Posterior vena cava (tissue), 2 donors: ENCODE results near the gene NLRP10. TPM values are rescaled to one million over a fixed set of nuclear protein-coding genes. Genes with fewer than 3 reads are reported as not detected.
"Not testable (repeated sequence)": the region's sequence is repeated elsewhere in the genome, so short reads cannot be mapped to it uniquely, and the experiment has no call there.

Experiments used
- DNase-seq: peaks from one replicate; pipeline ENCODE4 v3.0.0-alpha.2; 2020; ENCODE audit warnings: low spot score
- intact Hi-C, 2 donors: fragments of 100-400 bp; cut with DNase I; formaldehyde crosslinking; loops; one replicate each; pipeline versions ENCODE4 v1.14.1 to v1.14.2; 2022 to 2023
- long read RNA-seq, 2 donors: library from polyadenylated mRNA; unstranded; transcript quantifications; one replicate each; pipeline ENCODE4 v2.0.0, GENCODE V29; 2020 to 2021
- total RNA-seq, 2 donors: library from RNA; stranded (reverse); fragmentation: NEBNext Ultra II Directional; extraction: Animal tissue kit (Norgen Biotek cat#: 25700); gene quantifications; one replicate each; pipeline ENCODE4 v1.2.1, GENCODE V29; 2021
- donor health status: DM: yes; HTN: yes; CAD: no.
- donor health status: DM: yes; HTN: yes; CAD: no.

Gene NLRP10, protein sequence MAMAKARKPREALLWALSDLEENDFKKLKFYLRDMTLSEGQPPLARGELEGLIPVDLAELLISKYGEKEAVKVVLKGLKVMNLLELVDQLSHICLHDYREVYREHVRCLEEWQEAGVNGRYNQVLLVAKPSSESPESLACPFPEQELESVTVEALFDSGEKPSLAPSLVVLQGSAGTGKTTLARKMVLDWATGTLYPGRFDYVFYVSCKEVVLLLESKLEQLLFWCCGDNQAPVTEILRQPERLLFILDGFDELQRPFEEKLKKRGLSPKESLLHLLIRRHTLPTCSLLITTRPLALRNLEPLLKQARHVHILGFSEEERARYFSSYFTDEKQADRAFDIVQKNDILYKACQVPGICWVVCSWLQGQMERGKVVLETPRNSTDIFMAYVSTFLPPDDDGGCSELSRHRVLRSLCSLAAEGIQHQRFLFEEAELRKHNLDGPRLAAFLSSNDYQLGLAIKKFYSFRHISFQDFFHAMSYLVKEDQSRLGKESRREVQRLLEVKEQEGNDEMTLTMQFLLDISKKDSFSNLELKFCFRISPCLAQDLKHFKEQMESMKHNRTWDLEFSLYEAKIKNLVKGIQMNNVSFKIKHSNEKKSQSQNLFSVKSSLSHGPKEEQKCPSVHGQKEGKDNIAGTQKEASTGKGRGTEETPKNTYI
- not detected for total RNA-seq
- long read RNA-seq, donor 1: 0 reads
- long read RNA-seq, donor 2: 0 reads

DNA sequence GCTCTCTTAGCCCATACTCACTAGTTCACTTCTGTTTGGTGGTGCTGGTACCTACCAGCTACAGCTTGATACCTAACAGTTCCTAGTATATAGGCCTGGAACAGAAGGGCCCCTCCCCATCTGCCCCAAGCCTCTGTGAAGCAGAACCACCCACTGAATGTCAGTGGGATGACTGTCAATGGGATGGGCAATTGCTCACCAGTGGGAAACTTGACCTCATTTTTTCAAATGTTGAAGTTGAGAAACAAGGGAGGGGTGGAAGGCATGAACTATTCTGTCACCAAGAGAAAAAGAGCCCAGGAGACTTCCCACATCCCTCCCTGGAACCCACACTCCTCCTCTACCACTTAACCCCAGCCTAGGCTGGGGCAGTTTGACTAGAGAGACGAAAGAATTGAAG is at the start of gene NLRP10:
TSS of gene NLRP10 (minus strand) at position 62 of the 400 bp plus-strand sequence. CDS start 1,952 bp downstream, outside the sequence.
- intact Hi-C loops: no loop called here
- DNase-seq: no peak

DNA sequence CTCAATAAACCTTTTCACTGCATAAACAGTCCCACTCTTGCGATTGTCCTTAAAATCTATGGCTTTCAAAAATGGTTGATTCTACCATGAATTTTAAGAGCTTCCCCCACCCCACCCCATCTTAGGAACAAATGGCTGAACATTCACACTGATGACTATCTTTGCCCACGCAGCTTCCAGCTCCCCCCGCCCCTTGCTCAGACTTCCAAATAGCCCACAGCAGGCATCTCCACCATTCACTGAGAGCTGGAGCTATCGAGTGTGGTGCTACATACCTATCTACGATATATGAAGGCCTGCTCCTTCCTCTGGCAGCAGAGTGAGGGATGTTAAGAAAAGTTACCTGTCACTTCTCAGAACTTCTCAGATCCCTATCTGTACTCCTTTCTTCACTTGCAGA is 48.6 kb upstream of the NLRP10 start:
- no peak for DNase-seq
- intact Hi-C loops: no loop called here

DNA sequence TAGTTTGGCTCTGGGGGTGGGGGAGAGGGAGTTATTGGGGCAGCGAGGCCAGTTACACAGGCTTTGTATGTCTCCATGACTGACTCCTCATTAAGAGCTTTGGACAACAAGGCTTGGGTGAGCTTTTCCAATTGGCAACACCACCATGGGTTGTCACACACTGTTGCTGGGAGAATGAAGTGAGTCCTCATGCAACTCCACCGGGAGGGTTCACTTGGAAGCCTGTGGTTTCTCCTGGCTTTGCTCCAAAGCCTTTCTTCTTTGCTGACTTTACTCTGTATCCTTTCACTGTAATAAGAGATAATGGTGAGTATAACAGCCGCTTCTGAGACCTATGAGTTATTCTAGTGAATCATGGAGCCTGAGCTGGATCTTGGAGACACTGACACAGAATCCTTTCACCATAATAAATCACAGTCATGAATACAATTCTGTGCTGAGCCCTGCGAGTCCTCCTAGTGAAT is 46.8 kb upstream of the NLRP10 start:
- intact Hi-C loops: no loop called here
- DNase-seq: no peak

DNA sequence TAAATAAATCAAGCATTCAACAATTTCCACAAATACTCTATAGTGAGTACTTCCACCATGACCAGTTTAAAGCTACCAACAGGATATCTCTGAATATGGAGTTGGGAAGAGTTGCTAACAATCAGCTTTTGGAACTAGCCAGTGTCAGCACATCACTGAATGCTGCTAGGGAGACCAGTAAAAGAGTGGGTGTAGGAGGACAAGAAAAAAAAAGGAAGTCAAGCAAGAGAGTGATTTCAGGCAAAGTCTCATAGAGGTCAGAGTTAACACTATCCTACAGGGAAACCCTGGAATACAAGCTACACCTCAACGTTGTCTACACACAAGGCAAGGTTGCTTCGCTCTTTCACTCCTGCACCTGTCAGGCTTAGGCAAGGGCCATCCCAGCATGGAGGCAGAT is 46.1 kb upstream of the NLRP10 start:
- DNase-seq: no peak
- intact Hi-C loops: no loop called here

DNA sequence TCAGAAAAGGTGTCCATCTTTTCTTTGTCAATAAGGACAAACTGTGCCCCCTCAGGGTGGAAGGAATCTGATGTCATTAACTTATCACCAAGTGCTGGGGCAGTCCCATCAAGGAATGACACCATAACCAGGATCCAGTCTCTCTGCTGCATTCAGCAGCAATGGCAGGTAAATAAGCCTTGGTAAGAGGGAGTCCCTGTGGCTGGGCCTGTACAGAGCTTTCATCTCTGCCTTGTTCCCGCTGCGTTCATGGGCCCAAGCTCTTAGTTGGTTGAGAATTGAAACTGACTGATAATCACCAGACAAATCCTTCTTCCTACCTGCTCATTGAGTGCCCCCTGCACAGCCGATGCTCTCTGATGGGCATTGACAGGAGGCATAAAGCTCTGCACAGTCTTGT is 44.6 kb upstream of the NLRP10 start:
- intact Hi-C loops: no loop called here
- DNase-seq: no peak

DNA sequence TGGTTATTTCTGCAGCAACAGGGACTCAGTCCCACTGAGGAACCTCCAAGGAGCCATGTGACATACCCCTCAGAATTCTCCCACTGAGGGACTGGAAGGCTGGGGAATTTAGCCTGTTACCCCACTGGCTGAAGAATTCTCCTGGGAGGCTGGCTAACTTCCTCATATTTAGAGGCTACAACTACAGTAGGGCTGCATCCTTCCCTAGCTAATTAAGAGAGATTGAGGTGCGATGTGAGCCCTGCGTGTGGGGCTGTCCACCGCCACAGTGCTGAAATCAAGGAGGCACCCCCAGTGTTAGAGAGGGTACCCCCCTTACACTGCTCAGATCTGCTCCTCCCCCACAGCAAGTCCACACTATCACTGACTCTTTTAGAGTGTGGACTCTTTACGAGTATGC is 43.0 kb upstream of the NLRP10 start:
- DNase-seq: no peak
- intact Hi-C loops: no loop called here

DNA sequence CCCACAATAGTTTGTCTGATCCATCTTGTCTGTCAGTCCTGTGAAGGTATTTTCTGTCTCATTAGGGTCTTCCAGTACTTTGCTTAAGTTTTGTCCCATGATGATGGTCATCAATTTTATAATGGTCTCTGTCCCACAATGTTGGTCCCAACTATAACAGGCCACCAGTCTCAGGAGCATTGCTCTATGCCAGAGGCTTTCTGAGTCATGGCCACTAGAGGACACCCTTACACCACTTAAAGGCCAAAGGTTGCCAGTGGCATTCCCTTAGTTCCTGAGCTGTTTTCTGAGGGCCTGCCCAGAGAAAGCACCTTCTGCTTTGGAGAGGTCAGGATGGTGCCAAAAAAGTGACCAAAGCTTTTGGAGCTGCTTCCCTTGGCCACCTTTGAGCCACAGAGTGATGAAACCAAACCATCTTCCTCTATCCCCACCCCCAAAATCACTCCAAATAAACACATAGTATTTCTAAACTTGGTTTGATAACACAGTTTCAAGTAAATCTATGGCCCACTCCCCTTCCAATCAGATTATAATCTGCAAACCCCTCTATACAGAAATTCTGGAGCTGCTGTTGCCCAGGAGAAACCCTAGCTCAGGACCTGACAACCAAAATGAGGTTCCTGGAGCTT is 41.2 kb upstream of the NLRP10 start:
- intact Hi-C loops: no loop called here
- no peak for DNase-seq

DNA sequence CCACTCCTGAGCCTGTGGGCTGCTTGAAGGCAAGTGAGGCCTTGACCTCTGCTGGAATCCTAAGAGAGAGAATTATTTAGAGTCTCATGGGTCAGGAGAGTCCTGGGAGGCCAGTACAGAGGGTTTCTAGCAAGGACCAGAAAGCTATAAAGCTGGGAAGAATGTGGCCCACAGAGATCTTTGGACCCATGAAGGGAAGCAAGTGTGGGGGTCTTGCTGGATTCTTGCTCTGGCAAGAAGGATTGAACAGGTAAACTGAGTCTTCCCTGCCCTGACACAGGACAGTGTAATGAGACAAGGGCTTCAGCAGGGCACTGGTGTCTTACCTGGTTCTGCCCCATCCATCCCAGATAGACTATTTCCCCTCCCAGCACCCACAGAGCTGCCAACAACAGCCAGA is 40.3 kb upstream of the NLRP10 start:
- intact Hi-C loops: no loop called here
- no peak for DNase-seq

DNA sequence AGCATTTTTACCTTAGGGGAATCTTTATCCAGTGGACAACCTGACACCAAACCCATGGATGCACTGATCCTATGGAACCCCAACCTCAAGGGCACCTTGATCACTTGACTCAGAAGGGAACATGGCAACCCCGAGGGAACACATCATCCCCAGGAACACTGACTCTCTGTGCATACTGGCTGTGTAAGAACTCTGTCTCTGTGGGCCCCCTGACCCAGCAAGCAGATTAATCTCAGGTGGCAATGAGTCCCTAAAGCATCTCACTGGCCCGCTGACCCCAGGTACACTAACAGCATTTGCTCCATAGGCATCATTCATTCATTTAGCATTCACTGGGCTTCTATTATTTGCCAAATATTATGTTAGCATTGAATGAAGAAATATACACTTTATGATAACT is 38.8 kb upstream of the NLRP10 start:
- intact Hi-C loops: loop anchor here in 1 of 2 donors (5.0 kb wide), 1 partner anchor 93 kb away; no protein-coding TSS in a partner anchor

DNA sequence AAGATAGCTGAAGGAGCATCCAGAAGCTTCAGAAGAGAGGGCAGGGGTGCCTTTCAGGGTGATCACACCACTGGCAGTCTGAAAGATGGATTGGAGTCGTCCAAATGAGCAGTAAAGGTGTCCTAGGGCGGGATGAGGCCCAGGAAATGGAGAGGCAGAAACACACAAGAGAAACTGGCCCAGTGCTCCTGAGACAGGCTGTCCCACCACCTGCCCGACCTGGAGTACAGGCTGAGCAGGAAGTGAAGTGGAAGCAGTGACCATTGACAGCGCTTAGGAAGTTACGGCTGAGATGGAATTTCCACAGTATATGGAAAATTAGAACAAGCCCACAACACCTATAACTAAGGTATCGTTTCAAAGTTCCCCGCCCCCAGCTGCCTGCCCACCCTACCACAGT is 37.9 kb upstream of the NLRP10 start:
- DNase-seq: no peak
- intact Hi-C loops: loop anchor here in 1 of 2 donors (5.0 kb wide), 1 partner anchor 94 kb away; no protein-coding TSS in a partner anchor

More for the DNA sequence above, 38.8 kb upstream of the NLRP10 start:
- DNase-seq: no peak

DNA sequence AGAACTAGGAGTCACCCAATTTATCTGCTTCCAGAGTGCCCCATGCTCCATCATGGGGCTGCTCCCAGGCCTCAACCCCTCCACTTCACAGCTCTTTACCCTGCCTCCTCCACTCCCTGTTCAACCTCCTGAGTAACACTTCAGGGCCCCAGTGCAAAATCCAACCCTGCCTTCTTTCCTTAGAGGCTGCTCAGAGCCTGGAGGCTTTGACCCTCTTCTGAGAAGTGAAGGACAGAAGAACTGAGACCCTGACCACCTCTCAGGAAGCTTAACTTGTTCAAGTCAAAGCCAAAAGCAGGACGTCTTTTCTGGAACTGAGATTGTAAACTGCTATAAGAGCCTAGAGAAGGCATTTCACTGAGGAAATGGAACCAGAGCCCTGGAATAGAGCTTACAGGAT is 37.4 kb upstream of the NLRP10 start:
- intact Hi-C loops: loop anchor here in 1 of 2 donors (5.0 kb wide), 1 partner anchor 95 kb away; no protein-coding TSS in a partner anchor
- DNase-seq: no peak

DNA sequence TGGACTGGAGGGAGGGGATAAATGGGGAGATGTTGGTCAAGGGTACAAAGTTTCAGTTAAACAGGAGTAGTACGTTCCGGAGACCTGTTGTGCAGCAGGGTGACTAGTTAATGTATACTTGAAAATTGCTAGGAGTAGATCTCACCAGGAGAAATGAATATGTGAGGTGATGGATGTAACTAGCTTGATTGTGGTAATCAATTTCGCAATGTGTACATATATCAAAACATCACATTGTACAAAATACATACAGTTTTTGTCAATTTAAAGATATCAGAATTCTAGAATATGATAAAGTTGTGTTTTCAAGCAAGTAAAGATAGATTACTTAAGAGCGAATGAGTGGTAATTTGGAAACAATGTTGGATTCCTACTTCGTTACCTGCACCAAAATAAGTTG is 35.1 kb upstream of the NLRP10 start:
- intact Hi-C loops: loop anchor here in 1 of 2 donors (5.0 kb wide), 1 partner anchor 97 kb away; no protein-coding TSS in a partner anchor
- DNase-seq: no peak

DNA sequence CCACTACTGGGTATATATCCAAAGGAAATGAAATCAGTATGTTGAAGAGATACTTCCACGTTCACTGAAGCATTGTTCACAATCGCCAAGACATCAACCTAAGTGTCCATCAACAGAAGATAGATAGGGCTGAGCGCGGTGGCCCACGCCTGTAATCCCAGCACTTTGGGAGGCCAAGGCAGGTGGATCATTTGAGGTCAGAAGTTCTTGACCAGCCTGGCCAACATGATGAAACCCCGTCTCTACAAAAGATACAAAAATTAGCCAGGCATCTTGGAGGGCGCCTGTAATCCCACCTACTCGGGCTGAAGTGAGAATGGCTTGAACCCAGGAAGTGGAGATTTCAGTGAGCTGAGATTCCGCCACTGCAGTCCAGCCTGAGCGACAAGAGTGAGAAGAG is 34.5 kb upstream of the NLRP10 start:
- intact Hi-C loops: loop anchor here in 1 of 2 donors (5.0 kb wide), 1 partner anchor 98 kb away; no protein-coding TSS in a partner anchor
- DNase-seq: no peak

DNA sequence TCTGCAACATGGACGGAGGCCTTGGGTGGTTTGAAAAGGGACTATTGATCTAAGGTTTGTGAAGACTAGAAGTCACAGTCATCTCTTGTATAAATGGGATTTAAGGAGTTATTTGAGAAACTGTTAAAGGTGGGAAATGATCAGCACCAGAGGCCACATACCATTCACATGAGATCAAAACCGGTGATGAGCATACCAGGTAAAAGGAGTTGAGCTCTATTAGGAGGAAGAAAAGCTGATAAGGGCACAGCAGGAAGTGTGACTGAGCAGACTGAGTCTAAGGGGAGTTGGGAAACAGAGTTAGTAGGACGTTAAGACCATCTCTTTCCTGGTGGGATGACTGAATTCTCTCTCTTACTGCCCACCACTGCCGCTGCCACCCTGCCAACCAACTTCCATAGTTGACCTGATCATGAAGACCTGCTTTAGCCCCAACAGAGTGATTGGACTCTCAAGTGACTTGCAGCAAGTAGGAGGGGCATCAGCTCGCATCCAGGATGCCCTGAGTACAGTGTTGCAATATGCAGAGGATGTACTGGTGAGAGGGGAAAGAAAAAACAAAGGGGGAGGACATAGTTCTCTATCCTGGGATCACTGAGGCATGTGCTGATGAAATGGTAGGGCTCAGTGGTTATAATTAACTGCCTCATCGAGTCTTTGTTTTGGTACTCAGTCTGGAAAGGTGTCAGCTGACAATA is 29.5 kb upstream of the NLRP10 start:
- no peak for DNase-seq
- intact Hi-C loops: no loop called here

DNA sequence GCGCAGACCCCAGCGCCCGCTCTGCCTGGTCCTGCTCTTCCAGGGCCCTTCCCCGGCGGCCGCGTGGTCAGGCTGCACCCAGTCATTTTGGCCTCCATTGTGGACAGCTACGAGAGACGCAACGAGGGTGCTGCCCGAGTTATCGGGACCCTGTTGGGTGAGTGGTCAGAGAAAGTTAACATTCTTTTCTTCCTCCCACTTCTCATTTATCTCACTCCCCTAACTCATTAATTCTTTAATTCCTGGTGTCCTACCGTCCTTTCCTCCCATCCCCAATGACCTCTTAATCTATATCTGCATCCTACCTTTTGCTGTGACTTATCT is 22.3 kb upstream of the NLRP10 start:
- intact Hi-C loops: loop anchor here in 1 of 2 donors (10.0 kb wide), 1 partner anchor 93 kb away; no protein-coding TSS in a partner anchor

DNA sequence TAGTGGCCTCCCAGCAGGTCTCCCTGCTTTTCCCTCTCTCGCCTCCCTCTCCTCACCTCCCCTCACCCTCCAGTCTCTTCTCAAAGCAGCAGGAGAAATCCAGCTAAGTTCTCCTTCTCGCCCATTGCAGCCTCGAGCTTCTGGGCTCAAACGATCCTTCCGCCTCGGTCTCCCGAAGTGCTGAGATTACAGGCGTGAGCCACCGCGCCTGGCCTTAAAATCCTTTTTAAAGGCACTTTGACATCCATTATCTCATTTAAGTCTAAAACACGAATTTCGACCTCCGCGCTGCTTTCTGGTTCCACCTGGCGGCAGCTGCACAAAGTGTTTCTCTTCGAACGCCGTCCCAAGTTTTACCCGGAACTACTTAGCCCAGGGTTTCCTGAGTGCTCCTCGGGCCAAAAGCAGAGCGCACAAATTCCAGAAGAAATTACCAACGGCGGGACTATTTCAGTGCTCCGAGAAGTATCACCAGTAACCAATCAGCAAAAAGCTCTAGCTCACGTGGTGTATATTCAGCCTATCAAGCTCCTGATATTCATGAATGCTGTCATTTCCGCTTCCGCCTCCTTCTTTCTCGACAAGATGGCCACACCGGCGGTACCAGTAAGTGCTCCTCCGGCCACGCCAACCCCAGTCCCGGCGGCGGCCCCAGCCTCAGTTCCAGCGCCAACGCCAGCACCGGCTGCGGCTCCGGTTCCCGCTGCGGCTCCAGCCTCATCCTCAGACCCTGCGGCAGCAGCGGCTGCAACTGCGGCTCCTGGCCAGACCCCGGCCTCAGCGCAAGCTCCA is 21.7 kb upstream of the NLRP10 start, which contains the start of gene EIF3F:
TSS of gene EIF3F (plus strand) at position 570 of the 792 bp plus-strand sequence. CDS start at position 586, 16 bp downstream.
- intact Hi-C loops: loop anchor here in 1 of 2 donors (10.0 kb wide), 1 partner anchor 92 kb away; no protein-coding TSS in a partner anchor
- peak; percentile 95 for DNase-seq

More for the DNA sequence above, 22.3 kb upstream of the NLRP10 start:
- DNase-seq: not testable (repeated sequence)

DNA sequence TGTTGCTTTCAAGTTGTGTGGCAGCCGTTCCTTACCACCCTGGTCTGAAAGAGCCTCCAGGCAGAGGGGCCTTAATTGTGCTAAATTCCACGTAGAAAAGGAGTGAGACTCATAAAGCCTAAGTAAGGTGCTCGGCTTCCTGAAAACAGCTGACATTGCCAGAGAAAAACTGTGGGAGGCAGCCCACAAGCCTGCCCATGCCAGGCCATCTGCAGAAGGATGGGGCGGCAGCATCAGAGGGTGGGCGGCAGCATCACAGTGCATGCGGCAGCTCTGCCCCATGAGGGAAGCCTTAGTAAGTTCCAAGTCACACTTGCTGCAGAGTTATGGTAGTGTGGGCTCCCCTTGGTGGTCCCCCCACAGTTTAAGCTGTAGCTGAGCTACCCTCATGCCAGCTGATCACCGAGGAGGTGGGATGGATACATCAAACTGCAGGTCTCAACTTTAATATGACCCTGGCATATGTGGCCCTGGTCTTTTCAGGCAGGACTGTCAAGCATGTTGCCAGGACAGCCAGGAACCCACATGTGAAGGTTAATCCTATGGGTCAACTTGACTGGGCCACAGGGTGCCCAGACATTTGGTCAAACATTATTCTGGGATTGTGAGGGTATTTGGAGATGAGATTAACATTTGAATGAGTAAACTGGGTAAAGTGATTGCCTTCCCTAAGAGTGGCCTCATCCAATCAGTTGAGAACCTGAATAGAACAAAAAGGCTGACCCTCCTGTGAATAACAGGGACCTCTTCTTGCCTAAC is 18.8 kb upstream of the NLRP10 start:
- no peak for DNase-seq
- intact Hi-C loops: loop anchor here in 1 of 2 donors (10.0 kb wide), 1 partner anchor 89 kb away; no protein-coding TSS in a partner anchor
